GM12878 (cell line): ENCODE data around the gene MITF. TPM values are rescaled to one million over a fixed set of nuclear protein-coding genes. Genes with fewer than 3 reads are reported as not detected.

Experiments used
- ATAC-seq: fragments of 200-7000 bp; cut with Tn5 transposase; 3 replicates; pipeline ENCODE4 v1.9.1; 2020; ENCODE audit warnings: mild to moderate bottlenecking, moderate library complexity
- BruUV-seq: library from RNA; stranded (reverse); fragments of 400-500 nt; replicated peaks from 2 replicates; lab custom pipeline; 2021; lab: Mats Ljungman, UMichigan
- CTCF ChIA-PET: fragments of 300-600 bp; sonication (Branson Sonifier 250); formaldehyde crosslinking; extraction: SDS; loops from one replicate; lab custom pipeline; 2021; ENCODE audit warnings: inconsistent platforms; lab: Yijun Ruan, JAX
- POLR2A ChIA-PET: fragments of 350-600 bp; formaldehyde crosslinking; extraction: SDS; loops from one replicate; lab custom pipeline; 2021; ENCODE audit warnings: inconsistent platforms; lab: Charles Lee
- RAD21 ChIA-PET: fragments of 300-600 bp; sonication (Branson Sonifier 250); formaldehyde crosslinking; loops from one replicate; lab custom pipeline; 2023; ENCODE audit warnings: antibody characterized with exemption; ENCODE audit not compliant: unreplicated experiment; lab: Charles Lee
- SMC1A ChIA-PET: fragments of 300-600 bp; sonication (Branson Sonifier 250); formaldehyde crosslinking; loops from one replicate; lab custom pipeline; 2023; ENCODE audit not compliant: unreplicated experiment, uncharacterized antibody; lab: Charles Lee
- DNase-seq: peaks from one replicate; pipeline ENCODE4 v3.0.0-alpha.2; 2011; ENCODE audit warnings: low read depth, low spot score
- FAIRE-seq: peaks from 3 replicates; lab custom pipeline; 2011; peaks lifted over from hg19 to GRCh38; lab: Jason Lieb, UNC
- H2AFZ ChIP-seq: 2 replicates; pipeline ENCODE4 v1.6.0; 2011; ENCODE audit warnings: low read depth, low read length, control low read depth; ENCODE audit not compliant: control insufficient read depth
- H3K27ac ChIP-seq: 2 replicates; pipeline ENCODE4 v1.5.1; 2011; ENCODE audit warnings: control low read depth; ENCODE audit not compliant: control insufficient read depth, insufficient read depth
- H3K27me3 ChIP-seq, 2 experiments: replicated peaks in 1 of 2; 2 replicates each; pipeline versions ENCODE4 v1.6.0 to v1.6.1; 2011; ENCODE audit warnings: low read length in 1 of 2; ENCODE audit not compliant: control insufficient read depth in 2 of 2, insufficient read depth in 2 of 2
- H3K36me3 ChIP-seq, 2 experiments: 2 replicates each; pipeline ENCODE4 v1.5.1; 2011; ENCODE audit warnings: low read length in 1 of 2; ENCODE audit not compliant: control insufficient read depth in 2 of 2, insufficient read depth in 2 of 2
- H3K4me1 ChIP-seq: 2 replicates; pipeline ENCODE4 v1.6.1; 2011; ENCODE audit warnings: mild to moderate bottlenecking, low read length, moderate library complexity, mixed read lengths; ENCODE audit not compliant: control insufficient read depth, insufficient read depth
- H3K4me2 ChIP-seq: 2 replicates; pipeline ENCODE4 v1.6.0; 2011; ENCODE audit warnings: control low read depth; ENCODE audit not compliant: control insufficient read depth, insufficient read depth
- H3K4me3 ChIP-seq: fragments of 200-600 bp; sonication (generic); 2 replicates; pipeline ENCODE4 v1.5.1; 2016
- H3K79me2 ChIP-seq: 2 replicates; pipeline ENCODE4 v1.6.0; 2011; ENCODE audit warnings: low read length; ENCODE audit not compliant: control insufficient read depth, insufficient read depth
- H3K9ac ChIP-seq: 2 replicates; pipeline ENCODE4 v1.8.0; 2011; ENCODE audit warnings: low read length, control low read depth, mixed read lengths; ENCODE audit not compliant: control insufficient read depth, insufficient read depth
- H3K9me3 ChIP-seq: replicated peaks from 3 replicates; pipeline ENCODE4 v1.5.1; 2011; ENCODE audit warnings: mild to moderate bottlenecking, low read length; ENCODE audit not compliant: control insufficient read depth, insufficient read depth
- H4K20me1 ChIP-seq: 2 replicates; pipeline ENCODE4 v1.6.0; 2011; ENCODE audit not compliant: control insufficient read depth, insufficient read depth
- ATF7 ChIP-seq: fragments of 450-650 bp; IDR thresholded peaks from 2 replicates; pipeline ENCODE4 v1.6.1; 2016; ENCODE audit warnings: low read depth, mild to moderate bottlenecking
- CHD2 ChIP-seq: IDR thresholded peaks from 2 replicates; pipeline ENCODE4 v1.6.1; 2011; ENCODE audit warnings: low read depth, low read length, improper control_type of control experiment, borderline replicate concordance
- EZH2 ChIP-seq: IDR thresholded peaks from 2 replicates; pipeline ENCODE4 v1.6.1; 2012; ENCODE audit warnings: low read depth, mild to moderate bottlenecking, control low read depth, inconsistent platforms, low read length, borderline replicate concordance; ENCODE audit not compliant: control insufficient read depth
- FOS ChIP-seq: IDR thresholded peaks from 3 replicates; pipeline ENCODE4 v1.6.1; 2011; ENCODE audit warnings: borderline replicate concordance; ENCODE audit not compliant: insufficient read length; ENCODE audit errors: extremely low read depth
- IKZF1 ChIP-seq: fragments of 450-650 bp; conservative IDR thresholded peaks from 2 replicates; pipeline ENCODE4 v1.6.1; 2017; ENCODE audit warnings: antibody characterized with exemption, mild to moderate bottlenecking
- MEF2A ChIP-seq: IDR thresholded peaks from 2 replicates; pipeline ENCODE4 v1.6.1; 2011; ENCODE audit warnings: low read depth, mild to moderate bottlenecking, low read length, moderate library complexity; ENCODE audit not compliant: insufficient read depth
- MTA3 ChIP-seq: IDR thresholded peaks from 2 replicates; pipeline ENCODE4 v1.6.1; 2012; ENCODE audit warnings: low read length, inconsistent platforms, borderline replicate concordance
- MYC ChIP-seq: IDR thresholded peaks from 2 replicates; pipeline ENCODE4 v1.6.1; 2011; ENCODE audit warnings: mild to moderate bottlenecking, low read length, moderate library complexity, inconsistent platforms; ENCODE audit not compliant: insufficient read depth, insufficient replicate concordance, insufficient read length, severe bottlenecking
- NR2F1 ChIP-seq: fragments of 450-650 bp; conservative IDR thresholded peaks from 2 replicates; pipeline ENCODE4 v1.6.1; 2017; ENCODE audit warnings: mild to moderate bottlenecking
- PML ChIP-seq: IDR thresholded peaks from 2 replicates; pipeline ENCODE4 v1.6.1; 2012; ENCODE audit warnings: low read length, inconsistent platforms
- SMC3 ChIP-seq: IDR thresholded peaks from 2 replicates; pipeline ENCODE4 v1.6.1; 2011; ENCODE audit warnings: low read length, improper control_type of control experiment, borderline replicate concordance
- SRF ChIP-seq, 2 experiments: IDR thresholded peaks; 2 replicates each; pipeline ENCODE4 v1.6.1; 2011; ENCODE audit warnings: low read depth in 2 of 2, low read length in 2 of 2, mild to moderate bottlenecking in 1 of 2, moderate library complexity in 1 of 2
- WGBS: methylation state at CpG from one replicate; pipeline ENCODE4 v1.1.6; 2016; ENCODE audit warnings: low lambda C conversion rate; ENCODE audit not compliant: insufficient replicate concordance, insufficient coverage; ENCODE audit errors: missing lambda C conversion rate; 5-methylcytosine and 5-hydroxymethylcytosine counted together
- in situ Hi-C: fragments of 300-500 bp; cut with MboI; formaldehyde crosslinking; loops from 9 replicates; pipeline ENCODE4 v1.14.3; 2018; ENCODE audit warnings: mixed read lengths
- intact Hi-C: fragments of 100-400 bp; cut with micrococcal nuclease; formaldehyde crosslinking; loops from one replicate; pipeline ENCODE4 v1.14.2; 2022; ENCODE audit not compliant: unreplicated experiment
- polyA plus RNA-seq, 11 experiments: library from polyadenylated mRNA; depleted of rRNA in 4 of 11; unstranded in 6 of 11; stranded (reverse) in 5 of 11; fragments of >200 nt; fragmentation: Nextera tagmentation in 4 of 11; fragmentation: Illumina TruSeq in 1 of 11; extraction: Ambion mirVana in 4 of 11; extraction: Trizol in 1 of 11; gene quantifications; 1 replicate in 1 of 11; 2 replicates in 10 of 11; pipeline versions ENCODE4 v1.2.1 to v1.2.3, GENCODE V29; 2011 to 2016; ENCODE audit warnings: inconsistent platforms in 2 of 11, missing spikeins in 2 of 11, low read depth in 1 of 11
- total RNA-seq, 4 experiments: library from RNA; depleted of rRNA in 3 of 4; stranded (reverse); fragments of >200 nt in 3 of 4; fragmentation: Illumina TruSeq in 1 of 4; extraction: Trizol in 1 of 4; gene quantifications; 2 replicates each; pipeline versions ENCODE4 v1.2.1 to v1.2.3, GENCODE V29; 2013 to 2021
- TF ChIP-seq, protein P1 (sequence below): fragments of 150-350 bp; IDR thresholded peaks from 2 replicates; pipeline ENCODE4 v1.6.1; 2014; ENCODE audit warnings: mild to moderate bottlenecking, low read depth, low read length
- TF ChIP-seq, protein P2 (sequence below): fragments of 450-650 bp; IDR thresholded peaks from 2 replicates; pipeline ENCODE4 v1.6.1; 2017; ENCODE audit warnings: mild to moderate bottlenecking, low read depth, inconsistent platforms; ENCODE audit not compliant: poor library complexity, severe bottlenecking
- TF ChIP-seq, protein P3 (sequence below): fragments of 450-650 bp; IDR thresholded peaks from 2 replicates; pipeline ENCODE4 v1.6.1; 2017; ENCODE audit warnings: mild to moderate bottlenecking, moderate library complexity

The MITF gene
- total and polyA plus RNA-seq, 10 of the 15 experiments (the other 5 are each of a cell fraction or from before 2014, with no cell fraction given) = under 0.01 to 0.90 (median 0.06) TPM; not detected in 3

DNA sequence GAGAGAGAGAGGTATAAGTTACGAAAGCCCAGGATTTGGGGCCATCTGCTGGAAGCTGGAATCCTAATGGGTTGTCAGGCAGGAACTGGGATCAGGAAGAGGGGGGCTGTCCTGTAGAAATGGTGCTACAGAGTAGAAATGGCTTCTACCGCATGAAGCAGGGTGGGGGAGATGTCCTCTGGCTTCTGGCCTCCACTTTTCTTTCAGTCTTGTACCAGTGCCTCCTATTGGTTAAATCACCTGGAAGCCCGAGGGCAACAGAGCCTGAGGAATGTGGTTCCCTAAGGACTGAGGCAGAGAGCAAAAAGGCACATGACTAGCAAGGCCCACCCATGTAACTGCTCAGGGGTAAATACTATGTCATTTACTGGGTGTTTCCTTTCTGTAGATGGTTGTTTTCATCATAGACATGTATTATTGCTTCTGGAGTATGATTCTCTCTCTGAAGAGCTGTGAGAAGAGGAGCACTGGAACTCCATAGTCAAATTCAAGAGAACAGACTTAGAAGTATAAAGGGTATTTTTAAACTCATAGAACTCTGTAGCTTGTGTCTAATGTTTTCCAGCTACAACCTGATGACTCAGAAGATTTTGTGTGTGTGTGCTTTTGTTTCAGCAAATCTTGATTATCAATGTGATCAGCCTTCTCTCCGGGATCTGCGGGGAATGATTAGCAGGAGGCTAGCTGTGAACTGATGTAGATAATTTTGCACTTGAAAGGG, 20.2 kb upstream of the MITF start:
- ChIA-PET SMC1A (no interaction called here), RAD21 (no interaction called here), CTCF (no interaction called here), POLR2A (no interaction called here)
- ATAC-seq (no peak), DNase-seq (no peak), FAIRE-seq (no peak)
- Histone ChIP-seq H3K4me1 (no peaks in the 10 kb centered on the region), H3K9ac (no peak overlapping the region), H3K9me3 (no peaks in the 10 kb centered on the region), H3K4me2 (no peak overlapping the region), H3K27me3 (no peaks in the 10 kb centered on the region; a peak in 1 of 4 replicates), H4K20me1 (no peaks in the 10 kb centered on the region), H3K36me3 (no peaks in the 10 kb centered on the region), H3K27ac (no peak overlapping the region), H3K4me3 (no peak overlapping the region), H2AFZ (no peak overlapping the region), H3K79me2 (no peaks in the 10 kb centered on the region)
- in situ Hi-C loops (no loop called here), intact Hi-C loops (no loop called here)
- 33% methylated on average over 5 of the region's 5 CpGs for WGBS
- BruUV-seq = no TSS peak
- TF ChIP-seq MEF2A (no peak), FOS (no peak), NR2F1 (no peak), MYC (no peak), PML (no peak), SMC3 (no peak), IKZF1 (no peak), EZH2 (no peak), MTA3 (no peak), SRF (IDR thresholded peaks at IDR 0.05; ENCODE audit: low read depth in 2 of 2, low read length in 2 of 2) (no peak), ATF7 (no peak), CHD2 (no peak)
- TF ChIP-seq, protein P1, sequence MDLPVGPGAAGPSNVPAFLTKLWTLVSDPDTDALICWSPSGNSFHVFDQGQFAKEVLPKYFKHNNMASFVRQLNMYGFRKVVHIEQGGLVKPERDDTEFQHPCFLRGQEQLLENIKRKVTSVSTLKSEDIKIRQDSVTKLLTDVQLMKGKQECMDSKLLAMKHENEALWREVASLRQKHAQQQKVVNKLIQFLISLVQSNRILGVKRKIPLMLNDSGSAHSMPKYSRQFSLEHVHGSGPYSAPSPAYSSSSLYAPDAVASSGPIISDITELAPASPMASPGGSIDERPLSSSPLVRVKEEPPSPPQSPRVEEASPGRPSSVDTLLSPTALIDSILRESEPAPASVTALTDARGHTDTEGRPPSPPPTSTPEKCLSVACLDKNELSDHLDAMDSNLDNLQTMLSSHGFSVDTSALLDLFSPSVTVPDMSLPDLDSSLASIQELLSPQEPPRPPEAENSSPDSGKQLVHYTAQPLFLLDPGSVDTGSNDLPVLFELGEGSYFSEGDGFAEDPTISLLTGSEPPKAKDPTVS = no peak
- TF ChIP-seq, protein P2, sequence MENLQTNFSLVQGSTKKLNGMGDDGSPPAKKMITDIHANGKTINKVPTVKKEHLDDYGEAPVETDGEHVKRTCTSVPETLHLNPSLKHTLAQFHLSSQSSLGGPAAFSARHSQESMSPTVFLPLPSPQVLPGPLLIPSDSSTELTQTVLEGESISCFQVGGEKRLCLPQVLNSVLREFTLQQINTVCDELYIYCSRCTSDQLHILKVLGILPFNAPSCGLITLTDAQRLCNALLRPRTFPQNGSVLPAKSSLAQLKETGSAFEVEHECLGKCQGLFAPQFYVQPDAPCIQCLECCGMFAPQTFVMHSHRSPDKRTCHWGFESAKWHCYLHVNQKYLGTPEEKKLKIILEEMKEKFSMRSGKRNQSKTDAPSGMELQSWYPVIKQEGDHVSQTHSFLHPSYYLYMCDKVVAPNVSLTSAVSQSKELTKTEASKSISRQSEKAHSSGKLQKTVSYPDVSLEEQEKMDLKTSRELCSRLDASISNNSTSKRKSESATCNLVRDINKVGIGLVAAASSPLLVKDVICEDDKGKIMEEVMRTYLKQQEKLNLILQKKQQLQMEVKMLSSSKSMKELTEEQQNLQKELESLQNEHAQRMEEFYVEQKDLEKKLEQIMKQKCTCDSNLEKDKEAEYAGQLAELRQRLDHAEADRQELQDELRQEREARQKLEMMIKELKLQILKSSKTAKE = no peak
- TF ChIP-seq, protein P3, sequence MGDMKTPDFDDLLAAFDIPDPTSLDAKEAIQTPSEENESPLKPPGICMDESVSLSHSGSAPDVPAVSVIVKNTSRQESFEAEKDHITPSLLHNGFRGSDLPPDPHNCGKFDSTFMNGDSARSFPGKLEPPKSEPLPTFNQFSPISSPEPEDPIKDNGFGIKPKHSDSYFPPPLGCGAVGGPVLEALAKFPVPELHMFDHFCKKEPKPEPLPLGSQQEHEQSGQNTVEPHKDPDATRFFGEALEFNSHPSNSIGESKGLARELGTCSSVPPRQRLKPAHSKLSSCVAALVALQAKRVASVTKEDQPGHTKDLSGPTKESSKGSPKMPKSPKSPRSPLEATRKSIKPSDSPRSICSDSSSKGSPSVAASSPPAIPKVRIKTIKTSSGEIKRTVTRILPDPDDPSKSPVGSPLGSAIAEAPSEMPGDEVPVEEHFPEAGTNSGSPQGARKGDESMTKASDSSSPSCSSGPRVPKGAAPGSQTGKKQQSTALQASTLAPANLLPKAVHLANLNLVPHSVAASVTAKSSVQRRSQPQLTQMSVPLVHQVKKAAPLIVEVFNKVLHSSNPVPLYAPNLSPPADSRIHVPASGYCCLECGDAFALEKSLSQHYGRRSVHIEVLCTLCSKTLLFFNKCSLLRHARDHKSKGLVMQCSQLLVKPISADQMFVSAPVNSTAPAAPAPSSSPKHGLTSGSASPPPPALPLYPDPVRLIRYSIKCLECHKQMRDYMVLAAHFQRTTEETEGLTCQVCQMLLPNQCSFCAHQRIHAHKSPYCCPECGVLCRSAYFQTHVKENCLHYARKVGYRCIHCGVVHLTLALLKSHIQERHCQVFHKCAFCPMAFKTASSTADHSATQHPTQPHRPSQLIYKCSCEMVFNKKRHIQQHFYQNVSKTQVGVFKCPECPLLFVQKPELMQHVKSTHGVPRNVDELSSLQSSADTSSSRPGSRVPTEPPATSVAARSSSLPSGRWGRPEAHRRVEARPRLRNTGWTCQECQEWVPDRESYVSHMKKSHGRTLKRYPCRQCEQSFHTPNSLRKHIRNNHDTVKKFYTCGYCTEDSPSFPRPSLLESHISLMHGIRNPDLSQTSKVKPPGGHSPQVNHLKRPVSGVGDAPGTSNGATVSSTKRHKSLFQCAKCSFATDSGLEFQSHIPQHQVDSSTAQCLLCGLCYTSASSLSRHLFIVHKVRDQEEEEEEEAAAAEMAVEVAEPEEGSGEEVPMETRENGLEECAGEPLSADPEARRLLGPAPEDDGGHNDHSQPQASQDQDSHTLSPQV = no peak
